Measurements from ENCODE around the gene C1QTNF12. TPM values are rescaled to one million over a fixed set of nuclear protein-coding genes. Genes with fewer than 3 reads are reported as not detected.

The C1QTNF12 gene
- total RNA-seq, 3 donors from 2014 or later = 2.0 TPM; not detected in 2

DNA sequence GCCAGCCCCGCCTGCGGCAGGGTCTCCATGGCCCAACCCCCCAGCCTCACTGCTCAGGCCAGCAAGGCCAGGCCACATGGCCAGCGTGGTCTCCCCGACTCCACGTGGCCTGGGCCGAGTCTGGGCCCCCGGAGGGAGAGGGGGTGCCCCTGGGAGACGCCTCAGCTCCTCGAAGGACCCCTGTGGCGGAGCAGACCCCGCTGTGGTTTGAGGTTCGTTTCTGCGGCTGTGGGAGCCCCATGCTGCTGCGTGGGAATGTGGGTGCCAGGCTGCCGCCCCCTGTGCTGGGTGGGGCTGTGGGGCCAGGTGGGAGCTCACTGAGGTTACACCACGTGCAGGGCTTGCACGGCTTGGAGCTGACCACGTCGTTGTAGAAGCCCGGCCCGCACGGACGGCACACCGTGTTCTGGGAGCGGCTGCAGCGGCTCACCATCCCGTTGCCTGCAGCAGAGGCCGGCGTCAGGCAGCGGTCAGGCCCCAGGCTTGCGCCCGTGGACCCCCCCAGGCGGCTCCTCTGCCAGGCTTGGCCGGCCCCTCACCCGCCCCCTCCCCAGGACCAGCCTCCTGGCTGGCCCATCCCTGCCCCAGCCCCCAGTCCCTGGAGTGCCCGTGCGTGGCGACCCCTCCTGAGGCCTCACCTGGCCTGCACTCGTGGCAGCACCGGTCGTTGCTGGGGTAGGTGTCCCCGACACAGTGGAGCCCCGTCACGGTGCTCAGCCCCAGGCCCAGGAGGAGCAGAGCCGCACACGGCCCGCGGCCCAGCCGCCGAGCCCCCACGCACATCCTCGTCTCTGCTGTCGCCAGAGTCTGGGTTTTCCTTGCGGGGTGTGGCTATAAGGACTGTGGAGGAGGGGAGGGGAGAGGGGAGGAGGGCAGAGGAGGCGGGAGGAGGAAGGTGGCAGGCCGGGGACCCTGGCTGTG, 32.9 kb downstream of the C1QTNF12 start, which contains the start of gene TNFRSF4:
TSS of gene TNFRSF4 (minus strand) at position 809 of the 921 bp plus-strand sequence. CDS start at position 783, 26 bp downstream.
- no peaks in the 10 kb centered on the region for H3K27me3 ChIP-seq
- intact Hi-C loops (cut with DNase I; ENCODE audit: low total_unique reads) = no loop called here
- H3K27ac ChIP-seq = peak within 1 kb of the TSS in 1 of 2 donors; percentile 55
- H3K9me3 ChIP-seq = no peaks in the 10 kb centered on the region
- TF ChIP-seq POLR2A (IDR thresholded peaks at IDR 0.05) (no peak), POLR2AphosphoS5 (IDR thresholded peaks at IDR 0.05) (no peak)
- TF ChIP-seq, protein P1, sequence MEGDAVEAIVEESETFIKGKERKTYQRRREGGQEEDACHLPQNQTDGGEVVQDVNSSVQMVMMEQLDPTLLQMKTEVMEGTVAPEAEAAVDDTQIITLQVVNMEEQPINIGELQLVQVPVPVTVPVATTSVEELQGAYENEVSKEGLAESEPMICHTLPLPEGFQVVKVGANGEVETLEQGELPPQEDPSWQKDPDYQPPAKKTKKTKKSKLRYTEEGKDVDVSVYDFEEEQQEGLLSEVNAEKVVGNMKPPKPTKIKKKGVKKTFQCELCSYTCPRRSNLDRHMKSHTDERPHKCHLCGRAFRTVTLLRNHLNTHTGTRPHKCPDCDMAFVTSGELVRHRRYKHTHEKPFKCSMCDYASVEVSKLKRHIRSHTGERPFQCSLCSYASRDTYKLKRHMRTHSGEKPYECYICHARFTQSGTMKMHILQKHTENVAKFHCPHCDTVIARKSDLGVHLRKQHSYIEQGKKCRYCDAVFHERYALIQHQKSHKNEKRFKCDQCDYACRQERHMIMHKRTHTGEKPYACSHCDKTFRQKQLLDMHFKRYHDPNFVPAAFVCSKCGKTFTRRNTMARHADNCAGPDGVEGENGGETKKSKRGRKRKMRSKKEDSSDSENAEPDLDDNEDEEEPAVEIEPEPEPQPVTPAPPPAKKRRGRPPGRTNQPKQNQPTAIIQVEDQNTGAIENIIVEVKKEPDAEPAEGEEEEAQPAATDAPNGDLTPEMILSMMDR (IDR thresholded peaks at IDR 0.05) = no peak
- H3K4me1 ChIP-seq = peaks cover 0 to 6% of the 10 kb centered on the region in 2 donors
- peak within 1 kb of the TSS; percentile 23 to 60 (median 40) for H3K4me3 ChIP-seq
- DNase-seq (ENCODE audit: low spot score in 2 of 2) = no peak
- no peaks in the 10 kb centered on the region for H3K36me3 ChIP-seq

DNA sequence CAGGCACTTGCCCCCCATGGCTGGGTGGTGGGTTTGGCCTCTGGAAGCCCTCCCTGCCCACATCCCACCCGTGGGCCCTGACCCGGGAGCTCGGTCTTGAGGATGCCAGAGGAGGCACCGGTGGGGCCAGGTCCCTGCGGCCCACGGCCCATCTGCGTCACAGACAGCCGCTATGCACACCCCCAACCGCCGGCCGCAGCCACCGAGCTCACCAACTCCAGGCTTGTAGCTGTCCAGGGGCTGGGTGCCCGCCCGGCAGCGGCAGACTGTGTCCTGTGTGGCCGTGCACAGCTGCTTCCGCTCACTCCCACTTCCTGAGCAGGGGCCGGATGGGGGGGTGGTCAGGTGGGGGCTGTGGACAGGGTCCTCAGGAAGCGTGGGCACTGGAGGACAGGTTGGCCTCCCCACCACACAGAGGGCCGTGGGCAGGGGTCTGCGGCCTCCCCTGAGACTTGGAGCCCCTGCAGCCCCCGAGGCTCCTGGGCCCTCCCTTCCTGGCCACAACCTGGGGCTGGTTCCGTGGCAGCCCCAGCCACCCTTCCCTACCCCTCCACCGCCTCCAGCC, 33.7 kb downstream of the C1QTNF12 start:
- Histone ChIP-seq H3K27ac (peak overlapping the region in 1 of 2 donors; percentile 55), H3K9me3 (no peaks in the 10 kb centered on the region), H3K4me3 (peak overlapping the region; percentile 23 to 60 (median 40)), H3K36me3 (no peaks in the 10 kb centered on the region), H3K27me3 (no peaks in the 10 kb centered on the region), H3K4me1 (peaks cover 0 to 11% of the 10 kb centered on the region in 2 donors)
- TF ChIP-seq POLR2A (IDR thresholded peaks at IDR 0.05) (no peak), POLR2AphosphoS5 (IDR thresholded peaks at IDR 0.05) (no peak)
- TF ChIP-seq, protein P1 (IDR thresholded peaks at IDR 0.05) = no peak
- no peak for DNase-seq (ENCODE audit: low spot score in 2 of 2)
- intact Hi-C loops (cut with DNase I; ENCODE audit: low total_unique reads) = no loop called here

DNA sequence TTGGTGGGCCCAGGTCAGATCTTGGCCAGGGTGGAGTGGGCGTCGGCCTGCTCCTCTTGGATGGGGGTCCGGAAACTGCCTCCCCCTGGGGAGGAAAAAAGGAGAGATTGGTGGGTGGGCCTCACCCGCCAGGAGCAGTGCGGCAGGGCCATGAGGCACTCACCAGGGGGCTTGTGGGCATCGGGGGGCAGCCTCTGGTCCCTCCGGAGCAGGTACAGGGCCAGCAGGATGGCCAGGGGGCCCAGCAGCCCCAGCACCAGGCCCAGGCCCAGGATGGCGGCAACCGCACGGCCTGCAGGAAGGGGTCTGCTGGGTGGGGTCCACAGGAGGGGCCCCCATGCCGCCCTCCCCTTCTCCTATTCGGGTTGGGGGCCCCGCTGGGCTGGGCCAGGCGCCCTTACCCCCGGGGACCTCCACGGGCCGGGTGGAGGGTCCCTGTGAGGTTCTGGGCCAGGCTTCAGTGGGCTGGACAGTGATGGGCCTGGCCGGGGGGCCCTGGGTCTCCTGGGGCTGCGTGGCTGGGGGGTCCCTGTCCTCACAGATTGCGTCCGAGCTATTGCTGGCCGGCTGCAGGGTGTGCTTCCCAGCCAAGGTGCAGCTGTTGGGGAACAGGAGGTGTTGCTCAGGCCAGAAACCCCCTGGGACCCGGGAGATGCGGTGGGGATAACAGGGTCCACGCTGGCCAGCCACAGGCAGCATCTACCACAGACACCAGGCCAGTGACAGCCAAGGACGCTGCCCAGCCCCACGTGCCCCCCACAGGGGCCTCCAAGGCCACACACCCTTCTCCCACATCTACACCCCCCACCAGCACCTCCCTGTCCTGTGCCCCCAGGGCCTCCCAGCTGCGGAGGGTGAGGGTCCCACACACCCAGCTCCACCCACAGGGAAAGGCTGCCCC, 34.7 kb downstream of the C1QTNF12 start:
- TF ChIP-seq, protein P1 (IDR thresholded peaks at IDR 0.05) = no peak
- TF ChIP-seq POLR2A (IDR thresholded peaks at IDR 0.05) (no peak), POLR2AphosphoS5 (IDR thresholded peaks at IDR 0.05) (no peak)
- H3K4me1 ChIP-seq = peaks cover 0 to 11% of the 10 kb centered on the region in 2 donors
- peak overlapping the region; percentile 23 to 60 (median 40) for H3K4me3 ChIP-seq
- H3K36me3 ChIP-seq = no peaks in the 10 kb centered on the region
- no peak for DNase-seq (ENCODE audit: low spot score in 2 of 2)
- no peaks in the 10 kb centered on the region for H3K9me3 ChIP-seq
- intact Hi-C loops (cut with DNase I; ENCODE audit: low total_unique reads) = no loop called here
- H3K27ac ChIP-seq = peak overlapping the region in 1 of 2 donors; percentile 55
- H3K27me3 ChIP-seq = no peaks in the 10 kb centered on the region

DNA sequence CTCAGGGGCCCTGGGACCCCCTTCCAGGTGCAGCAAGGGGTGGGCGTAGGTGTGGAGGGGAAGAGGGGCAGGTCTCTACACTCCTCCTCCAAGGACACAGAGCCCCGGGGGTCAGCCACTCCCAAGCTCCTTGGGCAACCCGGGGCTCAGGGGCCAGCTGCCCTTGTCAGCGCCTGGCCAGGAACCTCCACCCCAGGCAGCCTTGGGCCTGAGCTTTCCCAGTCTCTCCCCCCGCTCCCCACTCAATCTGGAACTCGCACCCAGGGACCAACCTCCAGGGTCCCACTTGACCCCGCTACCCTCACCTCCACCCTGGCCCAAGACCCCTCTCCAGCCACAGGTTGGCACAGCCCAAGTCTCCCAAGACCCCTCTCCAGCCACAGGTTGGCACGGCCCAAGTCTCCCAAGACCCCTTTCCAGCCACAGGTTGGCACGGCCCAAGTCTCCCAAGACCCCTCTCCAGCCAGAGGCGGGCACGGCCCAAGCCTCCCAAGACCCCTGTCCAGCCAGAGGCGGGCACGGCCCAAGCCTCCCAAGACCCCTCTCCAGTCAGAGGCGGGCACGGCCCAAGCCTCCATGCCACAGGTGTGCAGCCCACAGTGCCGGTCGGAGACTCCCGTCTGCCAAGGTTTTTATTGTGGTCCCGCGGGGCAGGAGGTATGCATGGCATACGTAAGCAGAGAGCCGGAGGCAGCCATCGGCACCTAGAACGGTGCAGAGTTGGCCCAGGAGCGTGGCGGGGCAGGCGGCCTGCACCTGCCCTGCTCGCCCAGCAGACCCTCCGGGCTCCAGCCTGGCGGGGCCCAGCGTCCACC, 35.6 kb downstream of the C1QTNF12 start:
- TF ChIP-seq POLR2AphosphoS5 (IDR thresholded peaks at IDR 0.05) (no peak), POLR2A (IDR thresholded peaks at IDR 0.05) (no peak)
- TF ChIP-seq, protein P1 (IDR thresholded peaks at IDR 0.05) = no peak
- intact Hi-C loops (cut with DNase I; ENCODE audit: low total_unique reads) = no loop called here
- H3K4me1 ChIP-seq = peaks cover 0 to 11% of the 10 kb centered on the region in 2 donors

More for the DNA sequence above, 35.6 kb downstream of the C1QTNF12 start:
- Histone ChIP-seq H3K4me3 (no peak overlapping the region), H3K27me3 (no peaks in the 10 kb centered on the region), H3K36me3 (no peaks in the 10 kb centered on the region), H3K27ac (no peak overlapping the region), H3K9me3 (no peaks in the 10 kb centered on the region)
- no peak for DNase-seq (ENCODE audit: low spot score in 2 of 2)

Measured in breast epithelium (tissue), 4 donors.